Measurements from ENCODE around the gene ADAMTS19.

ADAMTS19 gene

DNA sequence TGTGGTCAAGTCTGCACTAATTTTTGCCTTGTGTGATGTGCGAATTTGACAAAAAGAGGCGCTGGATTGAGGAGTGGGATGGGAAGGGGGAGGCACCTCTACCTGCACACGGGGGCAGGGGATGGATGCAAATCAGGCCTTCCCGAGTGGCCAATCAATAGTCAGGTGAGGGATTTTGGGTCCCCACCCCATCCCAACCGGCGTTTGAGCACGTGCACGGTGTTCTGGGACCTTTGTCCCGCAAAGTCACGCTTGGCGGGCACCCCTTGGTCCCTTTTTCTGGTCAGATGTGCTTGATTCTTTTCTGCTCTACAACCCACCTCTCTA lies 685 bp upstream of the ADAMTS19 start:
- no peak for TF ChIP-seq RARB (CRISPR knock-in tag; IDR thresholded peaks at IDR 0.05)
- TF ChIP-seq ZNF70 (CRISPR knock-in tag; IDR thresholded peaks at IDR 0.05): no peak
- TF ChIP-seq, protein P1, sequence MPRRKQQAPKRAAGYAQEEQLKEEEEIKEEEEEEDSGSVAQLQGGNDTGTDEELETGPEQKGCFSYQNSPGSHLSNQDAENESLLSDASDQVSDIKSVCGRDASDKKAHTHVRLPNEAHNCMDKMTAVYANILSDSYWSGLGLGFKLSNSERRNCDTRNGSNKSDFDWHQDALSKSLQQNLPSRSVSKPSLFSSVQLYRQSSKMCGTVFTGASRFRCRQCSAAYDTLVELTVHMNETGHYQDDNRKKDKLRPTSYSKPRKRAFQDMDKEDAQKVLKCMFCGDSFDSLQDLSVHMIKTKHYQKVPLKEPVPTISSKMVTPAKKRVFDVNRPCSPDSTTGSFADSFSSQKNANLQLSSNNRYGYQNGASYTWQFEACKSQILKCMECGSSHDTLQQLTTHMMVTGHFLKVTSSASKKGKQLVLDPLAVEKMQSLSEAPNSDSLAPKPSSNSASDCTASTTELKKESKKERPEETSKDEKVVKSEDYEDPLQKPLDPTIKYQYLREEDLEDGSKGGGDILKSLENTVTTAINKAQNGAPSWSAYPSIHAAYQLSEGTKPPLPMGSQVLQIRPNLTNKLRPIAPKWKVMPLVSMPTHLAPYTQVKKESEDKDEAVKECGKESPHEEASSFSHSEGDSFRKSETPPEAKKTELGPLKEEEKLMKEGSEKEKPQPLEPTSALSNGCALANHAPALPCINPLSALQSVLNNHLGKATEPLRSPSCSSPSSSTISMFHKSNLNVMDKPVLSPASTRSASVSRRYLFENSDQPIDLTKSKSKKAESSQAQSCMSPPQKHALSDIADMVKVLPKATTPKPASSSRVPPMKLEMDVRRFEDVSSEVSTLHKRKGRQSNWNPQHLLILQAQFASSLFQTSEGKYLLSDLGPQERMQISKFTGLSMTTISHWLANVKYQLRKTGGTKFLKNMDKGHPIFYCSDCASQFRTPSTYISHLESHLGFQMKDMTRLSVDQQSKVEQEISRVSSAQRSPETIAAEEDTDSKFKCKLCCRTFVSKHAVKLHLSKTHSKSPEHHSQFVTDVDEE (CRISPR knock-in tag; IDR thresholded peaks at IDR 0.05): no peak
- no peak for TF ChIP-seq TCF4 (CRISPR knock-in tag; IDR thresholded peaks at IDR 0.05; ENCODE audit: borderline replicate concordance)
- TF ChIP-seq, protein P2, sequence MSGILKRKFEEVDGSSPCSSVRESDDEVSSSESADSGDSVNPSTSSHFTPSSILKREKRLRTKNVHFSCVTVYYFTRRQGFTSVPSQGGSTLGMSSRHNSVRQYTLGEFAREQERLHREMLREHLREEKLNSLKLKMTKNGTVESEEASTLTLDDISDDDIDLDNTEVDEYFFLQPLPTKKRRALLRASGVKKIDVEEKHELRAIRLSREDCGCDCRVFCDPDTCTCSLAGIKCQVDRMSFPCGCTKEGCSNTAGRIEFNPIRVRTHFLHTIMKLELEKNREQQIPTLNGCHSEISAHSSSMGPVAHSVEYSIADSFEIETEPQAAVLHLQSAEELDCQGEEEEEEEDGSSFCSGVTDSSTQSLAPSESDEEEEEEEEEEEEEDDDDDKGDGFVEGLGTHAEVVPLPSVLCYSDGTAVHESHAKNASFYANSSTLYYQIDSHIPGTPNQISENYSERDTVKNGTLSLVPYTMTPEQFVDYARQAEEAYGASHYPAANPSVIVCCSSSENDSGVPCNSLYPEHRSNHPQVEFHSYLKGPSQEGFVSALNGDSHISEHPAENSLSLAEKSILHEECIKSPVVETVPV (CRISPR knock-in tag; IDR thresholded peaks at IDR 0.05): no peak

DNA sequence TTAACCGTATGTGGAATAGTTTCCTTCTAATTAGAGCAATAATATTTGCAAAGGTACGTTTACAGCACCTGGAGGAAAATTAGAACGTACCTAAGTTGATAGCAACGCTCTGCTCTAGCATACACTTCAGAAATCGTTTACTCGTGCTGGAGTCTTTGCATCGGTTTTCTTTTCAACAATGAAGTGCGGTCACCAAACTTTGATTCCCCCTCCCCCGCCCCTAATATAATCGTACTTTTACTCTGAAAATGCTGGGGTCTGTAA lies 506 bp downstream of the ADAMTS19 start:
- TF ChIP-seq TCF4 (CRISPR knock-in tag; IDR thresholded peaks at IDR 0.05; ENCODE audit: borderline replicate concordance) (no peak), ARNTL (CRISPR knock-in tag; IDR thresholded peaks at IDR 0.05; ENCODE audit: borderline replicate concordance, low read depth) (no peak), ESRRG (CRISPR knock-in tag; IDR thresholded peaks at IDR 0.05) (no peak), CSDC2 (CRISPR knock-in tag; IDR thresholded peaks at IDR 0.05) (no peak), GLIS3 (CRISPR knock-in tag; IDR thresholded peaks at IDR 0.05) (no peak), BACH2 (CRISPR knock-in tag; IDR thresholded peaks at IDR 0.05; ENCODE audit: borderline replicate concordance) (no peak), ZFP3 (CRISPR knock-in tag; IDR thresholded peaks at IDR 0.05) (no peak), ZNF565 (CRISPR knock-in tag; conservative IDR thresholded peaks at IDR 0.05; ENCODE audit: low read depth) (no peak), ZC3H10 (CRISPR knock-in tag; IDR thresholded peaks at IDR 0.05) (no peak), RARB (CRISPR knock-in tag; IDR thresholded peaks at IDR 0.05) (no peak), SNAI2 (CRISPR knock-in tag; IDR thresholded peaks at IDR 0.05) (no peak), ISL1 (CRISPR knock-in tag; IDR thresholded peaks at IDR 0.05) (no peak)
- TF ChIP-seq, protein P3, sequence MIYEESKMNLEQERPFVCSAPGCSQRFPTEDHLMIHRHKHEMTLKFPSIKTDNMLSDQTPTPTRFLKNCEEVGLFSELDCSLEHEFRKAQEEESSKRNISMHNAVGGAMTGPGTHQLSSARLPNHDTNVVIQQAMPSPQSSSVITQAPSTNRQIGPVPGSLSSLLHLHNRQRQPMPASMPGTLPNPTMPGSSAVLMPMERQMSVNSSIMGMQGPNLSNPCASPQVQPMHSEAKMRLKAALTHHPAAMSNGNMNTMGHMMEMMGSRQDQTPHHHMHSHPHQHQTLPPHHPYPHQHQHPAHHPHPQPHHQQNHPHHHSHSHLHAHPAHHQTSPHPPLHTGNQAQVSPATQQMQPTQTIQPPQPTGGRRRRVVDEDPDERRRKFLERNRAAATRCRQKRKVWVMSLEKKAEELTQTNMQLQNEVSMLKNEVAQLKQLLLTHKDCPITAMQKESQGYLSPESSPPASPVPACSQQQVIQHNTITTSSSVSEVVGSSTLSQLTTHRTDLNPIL (CRISPR knock-in tag; IDR thresholded peaks at IDR 0.05; ENCODE audit: low read depth): no peak
- TF ChIP-seq, protein P1 (CRISPR knock-in tag; IDR thresholded peaks at IDR 0.05): no peak
- TF ChIP-seq, protein P4, sequence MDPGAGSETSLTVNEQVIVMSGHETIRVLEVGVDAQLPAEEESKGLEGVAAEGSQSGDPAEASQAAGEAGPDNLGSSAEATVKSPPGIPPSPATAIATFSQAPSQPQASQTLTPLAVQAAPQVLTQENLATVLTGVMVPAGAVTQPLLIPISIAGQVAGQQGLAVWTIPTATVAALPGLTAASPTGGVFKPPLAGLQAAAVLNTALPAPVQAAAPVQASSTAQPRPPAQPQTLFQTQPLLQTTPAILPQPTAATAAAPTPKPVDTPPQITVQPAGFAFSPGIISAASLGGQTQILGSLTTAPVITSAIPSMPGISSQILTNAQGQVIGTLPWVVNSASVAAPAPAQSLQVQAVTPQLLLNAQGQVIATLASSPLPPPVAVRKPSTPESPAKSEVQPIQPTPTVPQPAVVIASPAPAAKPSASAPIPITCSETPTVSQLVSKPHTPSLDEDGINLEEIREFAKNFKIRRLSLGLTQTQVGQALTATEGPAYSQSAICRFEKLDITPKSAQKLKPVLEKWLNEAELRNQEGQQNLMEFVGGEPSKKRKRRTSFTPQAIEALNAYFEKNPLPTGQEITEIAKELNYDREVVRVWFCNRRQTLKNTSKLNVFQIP (CRISPR knock-in tag; IDR thresholded peaks at IDR 0.05; ENCODE audit: borderline replicate concordance, low read depth): no peak
- TF ChIP-seq, protein P2 (CRISPR knock-in tag; IDR thresholded peaks at IDR 0.05): no peak
- peak; percentile 8; the same call in 1 of the 3 replicates for ATAC-seq

More for the DNA sequence above, 685 bp upstream of the ADAMTS19 start:
- ATAC-seq: no peak

DNA sequence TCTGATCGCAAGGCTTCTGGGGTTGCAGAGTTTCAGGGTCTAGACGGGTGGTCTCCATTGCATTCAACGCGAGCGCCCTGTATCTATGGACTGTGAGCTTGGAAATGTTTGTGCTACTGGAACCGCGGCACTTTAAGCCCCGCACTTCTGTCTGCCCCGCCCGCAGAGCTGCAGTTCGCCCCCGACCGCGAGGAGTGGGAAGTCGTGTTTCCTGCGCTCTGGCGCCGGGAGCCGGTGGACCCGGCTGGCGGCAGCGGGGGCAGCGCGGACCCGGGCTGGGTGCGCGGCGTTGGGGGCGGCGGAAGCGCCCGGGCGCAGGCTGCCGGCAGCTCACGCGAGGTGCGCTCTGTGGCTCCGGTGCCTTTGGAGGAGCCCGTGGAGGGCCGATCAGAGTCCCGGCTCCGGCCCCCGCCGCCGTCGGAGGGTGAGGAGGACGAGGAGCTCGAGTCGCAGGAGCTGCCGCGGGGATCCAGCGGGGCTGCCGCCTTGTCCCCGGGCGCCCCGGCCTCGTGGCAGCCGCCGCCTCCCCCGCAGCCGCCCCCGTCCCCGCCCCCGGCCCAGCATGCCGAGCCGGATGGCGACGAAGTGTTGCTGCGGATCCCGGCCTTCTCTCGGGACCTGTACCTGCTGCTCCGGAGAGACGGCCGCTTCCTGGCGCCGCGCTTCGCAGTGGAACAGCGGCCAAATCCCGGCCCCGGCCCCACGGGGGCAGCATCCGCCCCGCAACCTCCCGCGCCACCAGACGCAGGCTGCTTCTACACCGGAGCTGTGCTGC lies 1.0 kb downstream of the ADAMTS19 start:
- ATAC-seq: peak; percentile 47
- no peak for TF ChIP-seq PPARA (CRISPR knock-in tag; IDR thresholded peaks at IDR 0.05; ENCODE audit: borderline replicate concordance)
- no peak for TF ChIP-seq ZFP30 (CRISPR knock-in tag; IDR thresholded peaks at IDR 0.05)
- TF ChIP-seq RARB (CRISPR knock-in tag; IDR thresholded peaks at IDR 0.05): no peak
- TF ChIP-seq, protein P5, sequence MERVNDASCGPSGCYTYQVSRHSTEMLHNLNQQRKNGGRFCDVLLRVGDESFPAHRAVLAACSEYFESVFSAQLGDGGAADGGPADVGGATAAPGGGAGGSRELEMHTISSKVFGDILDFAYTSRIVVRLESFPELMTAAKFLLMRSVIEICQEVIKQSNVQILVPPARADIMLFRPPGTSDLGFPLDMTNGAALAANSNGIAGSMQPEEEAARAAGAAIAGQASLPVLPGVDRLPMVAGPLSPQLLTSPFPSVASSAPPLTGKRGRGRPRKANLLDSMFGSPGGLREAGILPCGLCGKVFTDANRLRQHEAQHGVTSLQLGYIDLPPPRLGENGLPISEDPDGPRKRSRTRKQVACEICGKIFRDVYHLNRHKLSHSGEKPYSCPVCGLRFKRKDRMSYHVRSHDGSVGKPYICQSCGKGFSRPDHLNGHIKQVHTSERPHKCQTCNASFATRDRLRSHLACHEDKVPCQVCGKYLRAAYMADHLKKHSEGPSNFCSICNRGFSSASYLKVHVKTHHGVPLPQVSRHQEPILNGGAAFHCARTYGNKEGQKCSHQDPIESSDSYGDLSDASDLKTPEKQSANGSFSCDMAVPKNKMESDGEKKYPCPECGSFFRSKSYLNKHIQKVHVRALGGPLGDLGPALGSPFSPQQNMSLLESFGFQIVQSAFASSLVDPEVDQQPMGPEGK (CRISPR knock-in tag; IDR thresholded peaks at IDR 0.05; ENCODE audit: borderline replicate concordance): no peak
- no peak for TF ChIP-seq ZNF8 (CRISPR knock-in tag; IDR thresholded peaks at IDR 0.05)
- TF ChIP-seq ESRRG (CRISPR knock-in tag; IDR thresholded peaks at IDR 0.05): no peak
- no peak for TF ChIP-seq TOX (CRISPR knock-in tag; IDR thresholded peaks at IDR 0.05; ENCODE audit: borderline replicate concordance)
- TF ChIP-seq, protein P3 (CRISPR knock-in tag; IDR thresholded peaks at IDR 0.05; ENCODE audit: low read depth): no peak
- TF ChIP-seq ZNF70 (CRISPR knock-in tag; IDR thresholded peaks at IDR 0.05): no peak
- no peak for TF ChIP-seq CSDC2 (CRISPR knock-in tag; IDR thresholded peaks at IDR 0.05)
- TF ChIP-seq GLIS3 (CRISPR knock-in tag; IDR thresholded peaks at IDR 0.05): no peak

Measured in SK-N-SH treated with all-trans-retinoic acid at 6 μM for 48 hours (cell line).